Endothelial cell (in vitro differentiated cells): Measurements from ENCODE around the gene NT5DC1. TPM values are rescaled to one million over a fixed set of nuclear protein-coding genes. Genes with fewer than 3 reads are reported as not detected.

Experiments
- DNase-seq: peaks from one replicate; pipeline ENCODE4 v3.0.0; 2021; ENCODE audit warnings: low spot score
- H3K27ac Mint-ChIP-seq: one replicate; pipeline ENCODE4 v1.8.0; 2021; ENCODE audit warnings: mixed read lengths, inconsistent platforms; ENCODE audit not compliant: unreplicated experiment
- H3K27me3 Mint-ChIP-seq: one replicate; pipeline ENCODE4 v1.8.0; 2021; ENCODE audit warnings: mild to moderate bottlenecking, moderate library complexity, mixed read lengths, inconsistent platforms; ENCODE audit not compliant: unreplicated experiment
- H3K36me3 Mint-ChIP-seq: one replicate; pipeline ENCODE4 v1.8.0; 2021; ENCODE audit warnings: mild to moderate bottlenecking, low read depth, mixed read lengths, inconsistent platforms; ENCODE audit not compliant: unreplicated experiment
- H3K4me1 Mint-ChIP-seq: one replicate; pipeline ENCODE4 v1.8.0; 2021; ENCODE audit warnings: mild to moderate bottlenecking, mixed read lengths, inconsistent platforms; ENCODE audit not compliant: unreplicated experiment
- H3K4me3 Mint-ChIP-seq: one replicate; pipeline ENCODE4 v1.8.0; 2021; ENCODE audit warnings: mild to moderate bottlenecking, mixed read lengths, inconsistent platforms; ENCODE audit not compliant: unreplicated experiment
- H3K9me3 Mint-ChIP-seq: one replicate; pipeline ENCODE4 v1.8.0; 2021; ENCODE audit warnings: mixed read lengths, inconsistent platforms; ENCODE audit not compliant: unreplicated experiment
- total RNA-seq: library from RNA; stranded (reverse); fragmentation: NEBNext Ultra II Directional; extraction: Animal tissue kit (Norgen Biotek cat#: 25700); gene quantifications from one replicate; pipeline ENCODE4 v1.2.1, GENCODE V29; 2021; ENCODE audit not compliant: unreplicated experiment
- TF ChIP-seq, protein P1 (sequence below): fragments of 200-600 bp; sonication (generic); IDR thresholded peaks from one replicate; pipeline ENCODE4 v1.5.0; 2021; ENCODE audit warnings: antibody characterized with exemption; ENCODE audit not compliant: unreplicated experiment

Gene NT5DC1
- total RNA-seq, 1 donor from 2014 or later: 33.9 TPM

- H3K27ac Mint-ChIP-seq: no peak overlapping the region
- peaks cover 6% of the 10 kb centered on the region for H3K4me1 Mint-ChIP-seq
- no peak overlapping the region for H3K4me3 Mint-ChIP-seq
- H3K36me3 Mint-ChIP-seq: no peaks in the 10 kb centered on the region
- H3K27me3 Mint-ChIP-seq: no peaks in the 10 kb centered on the region
- H3K9me3 Mint-ChIP-seq: no peaks in the 10 kb centered on the region
- DNase-seq: no peak
- TF ChIP-seq, protein P1, sequence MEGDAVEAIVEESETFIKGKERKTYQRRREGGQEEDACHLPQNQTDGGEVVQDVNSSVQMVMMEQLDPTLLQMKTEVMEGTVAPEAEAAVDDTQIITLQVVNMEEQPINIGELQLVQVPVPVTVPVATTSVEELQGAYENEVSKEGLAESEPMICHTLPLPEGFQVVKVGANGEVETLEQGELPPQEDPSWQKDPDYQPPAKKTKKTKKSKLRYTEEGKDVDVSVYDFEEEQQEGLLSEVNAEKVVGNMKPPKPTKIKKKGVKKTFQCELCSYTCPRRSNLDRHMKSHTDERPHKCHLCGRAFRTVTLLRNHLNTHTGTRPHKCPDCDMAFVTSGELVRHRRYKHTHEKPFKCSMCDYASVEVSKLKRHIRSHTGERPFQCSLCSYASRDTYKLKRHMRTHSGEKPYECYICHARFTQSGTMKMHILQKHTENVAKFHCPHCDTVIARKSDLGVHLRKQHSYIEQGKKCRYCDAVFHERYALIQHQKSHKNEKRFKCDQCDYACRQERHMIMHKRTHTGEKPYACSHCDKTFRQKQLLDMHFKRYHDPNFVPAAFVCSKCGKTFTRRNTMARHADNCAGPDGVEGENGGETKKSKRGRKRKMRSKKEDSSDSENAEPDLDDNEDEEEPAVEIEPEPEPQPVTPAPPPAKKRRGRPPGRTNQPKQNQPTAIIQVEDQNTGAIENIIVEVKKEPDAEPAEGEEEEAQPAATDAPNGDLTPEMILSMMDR: no peak
These were observed 25.8 kb upstream of the NT5DC1 start for GRCh38 chr6:116074732-116075390.

DNA sequence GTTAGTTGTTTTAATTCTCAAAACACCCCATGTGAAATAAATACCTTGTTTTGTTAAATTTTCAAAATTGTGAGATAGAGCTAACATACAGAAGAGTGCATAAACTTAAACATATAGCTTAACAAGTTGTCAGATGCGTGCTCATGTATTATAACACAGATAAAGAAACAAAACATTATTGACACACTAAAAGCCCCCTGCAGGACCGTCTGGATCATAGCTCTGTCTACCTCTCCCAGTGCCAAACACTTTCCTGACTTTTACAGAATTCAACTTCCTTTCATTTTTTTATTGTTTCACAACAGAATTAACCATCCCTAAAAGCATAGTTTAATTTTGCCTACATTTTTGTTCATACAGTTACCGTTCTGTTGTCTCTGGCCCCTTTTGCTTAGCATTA is 22.1 kb upstream of the NT5DC1 start:
- TF ChIP-seq, protein P1: no peak
- no peak for DNase-seq
- Mint-ChIP-seq H3K27me3 (no peaks in the 10 kb centered on the region), H3K27ac (no peak overlapping the region), H3K36me3 (no peaks in the 10 kb centered on the region), H3K9me3 (no peaks in the 10 kb centered on the region), H3K4me3 (no peak overlapping the region), H3K4me1 (no peaks in the 10 kb centered on the region)

DNA sequence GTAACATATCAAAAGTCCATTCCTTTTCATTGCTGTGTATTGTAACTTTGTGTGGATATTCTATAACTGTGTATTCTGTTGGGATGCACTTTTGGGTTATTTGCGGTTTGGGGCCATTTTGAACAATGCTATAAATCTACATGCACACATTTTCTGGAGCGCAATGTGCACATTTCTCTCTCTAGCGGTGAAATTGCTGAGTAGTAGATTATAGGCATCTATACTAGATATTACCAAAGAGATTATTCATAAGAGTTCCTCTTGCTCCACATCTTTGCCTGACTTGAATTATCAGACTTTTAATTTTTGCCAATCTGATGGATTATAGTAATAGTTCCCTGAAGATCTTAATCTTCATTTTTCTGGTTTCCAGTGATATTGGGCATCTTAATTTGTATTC is 21.7 kb upstream of the NT5DC1 start:
- H3K4me1 Mint-ChIP-seq: no peaks in the 10 kb centered on the region
- no peak for DNase-seq
- no peak overlapping the region for H3K4me3 Mint-ChIP-seq
- no peaks in the 10 kb centered on the region for H3K27me3 Mint-ChIP-seq
- H3K36me3 Mint-ChIP-seq: no peaks in the 10 kb centered on the region
- TF ChIP-seq, protein P1: no peak
- H3K27ac Mint-ChIP-seq: no peak overlapping the region
- no peaks in the 10 kb centered on the region for H3K9me3 Mint-ChIP-seq

- no peak for DNase-seq
- no peak overlapping the region for H3K4me3 Mint-ChIP-seq
- H3K9me3 Mint-ChIP-seq: no peaks in the 10 kb centered on the region
- TF ChIP-seq, protein P1: no peak
- H3K36me3 Mint-ChIP-seq: no peaks in the 10 kb centered on the region
- peaks cover 4% of the 10 kb centered on the region for H3K4me1 Mint-ChIP-seq
- no peaks in the 10 kb centered on the region for H3K27me3 Mint-ChIP-seq
- no peak overlapping the region for H3K27ac Mint-ChIP-seq
These were observed 17.6 kb upstream of the NT5DC1 start for GRCh38 chr6:116083052-116083451.

- DNase-seq: no peak
- Mint-ChIP-seq H3K27me3 (no peaks in the 10 kb centered on the region), H3K27ac (no peak overlapping the region), H3K4me1 (peaks cover 6% of the 10 kb centered on the region), H3K9me3 (no peaks in the 10 kb centered on the region), H3K36me3 (no peaks in the 10 kb centered on the region), H3K4me3 (no peak overlapping the region)
- TF ChIP-seq, protein P1: no peak
These were observed 16.4 kb upstream of the NT5DC1 start for GRCh38 chr6:116084284-116084683.
